Mucosa of descending colon (tissue), 3 donors: Measurements from ENCODE around the gene SYTL3. TPM values are rescaled to one million over a fixed set of nuclear protein-coding genes. Genes with fewer than 3 reads are reported as not detected.
A peak's percentile ranks its signal among the peaks of the same experiment; 100 is the strongest.

Source experiments
- ATAC-seq: fragments of 200-7000 bp; cut with Tn5 transposase; one replicate; pipeline ENCODE4 v1.9.1; 2020; ENCODE audit warnings: mild to moderate bottlenecking, moderate library complexity
- DNase-seq, 3 donors: peaks; one replicate each; pipeline ENCODE4 v3.0.0-alpha.2; 2020
- H3K36me3 ChIP-seq: fragments of 200-600 bp; one replicate; pipeline ENCODE4 v1.8.0; 2021; ENCODE audit warnings: low read depth, mild to moderate bottlenecking
- H3K4me1 ChIP-seq: fragments of 200-600 bp; one replicate; pipeline ENCODE4 v1.8.0; 2021; ENCODE audit warnings: low read depth, mild to moderate bottlenecking
- H3K4me3 ChIP-seq: fragments of 200-600 bp; one replicate; pipeline ENCODE4 v1.8.0; 2021; ENCODE audit warnings: mild to moderate bottlenecking
- H3K9me3 ChIP-seq: fragments of 200-600 bp; one replicate; pipeline ENCODE4 v1.8.0; 2021; ENCODE audit warnings: mild to moderate bottlenecking
- CTCF ChIP-seq: fragments of 200-600 bp; IDR thresholded peaks from one replicate; pipeline ENCODE4 v1.8.0; 2022; ENCODE audit warnings: antibody characterized with exemption, mild to moderate bottlenecking
- intact Hi-C, 2 donors: fragments of 100-400 bp; cut with DNase I in 1 of 2; cut with micrococcal nuclease in 1 of 2; formaldehyde crosslinking; loops; one replicate each; pipeline versions ENCODE4 v1.11.0 to v1.11.1; 2022; cut with DNase I, micrococcal nuclease
- total RNA-seq, 3 donors: library from RNA; stranded (reverse); fragmentation: NEBNext Ultra II Directional in 2 of 3; extraction: Animal tissue kit (Norgen Biotek cat#: 25700) in 2 of 3; gene quantifications; one replicate each; pipeline versions ENCODE4 v1.2.1 to v1.2.4, GENCODE V29; 2021 to 2023
- donor health status: DM: no; HTN: no; CAD: no; lungs with moderate emphysema.
- donor health status: DM: no; HTN: no; CAD: no.
- donor health status: DM: no; HTN: yes; CAD: no.

The SYTL3 gene
- total RNA-seq, 3 donors from 2014 or later, result 2.8 to 4.7 (median 4.4) TPM

- DNase-seq (peak; percentile 91 to 96 (median 91)), ATAC-seq (peak; percentile 94)
- H3K4me3 ChIP-seq, result no peak overlapping the region
- intact Hi-C loops, result loop anchor here (5.0 to 10.0 kb wide), 3 partner anchors 268 to 431 kb away; no protein-coding TSS in a partner anchor
- H3K9me3 ChIP-seq, result no peaks in the 10 kb centered on the region
- H3K4me1 ChIP-seq, result peaks cover 5% of the 10 kb centered on the region
- H3K36me3 ChIP-seq, result no peaks in the 10 kb centered on the region
- peak; percentile 98 for TF ChIP-seq CTCF
Measured at GRCh38 chr6:158703837-158704822, 54.3 kb downstream of the SYTL3 start.

GRCh38 chr6:158705386-158706126 lies 55.7 kb downstream of the SYTL3 start:
- no peak for ATAC-seq
- DNase-seq, result no peak
- intact Hi-C loops, result loop anchor here in 1 of 2 donors (10.0 kb wide), 2 partner anchors 269 to 429 kb away; no protein-coding TSS in a partner anchor
- no peaks in the 10 kb centered on the region for H3K9me3 ChIP-seq
- TF ChIP-seq CTCF, result no peak
- no peaks in the 10 kb centered on the region for H3K36me3 ChIP-seq
- H3K4me3 ChIP-seq, result no peak overlapping the region
- H3K4me1 ChIP-seq, result peaks cover 5% of the 10 kb centered on the region

- Histone ChIP-seq H3K36me3 (no peaks in the 10 kb centered on the region), H3K4me1 (peaks cover 5% of the 10 kb centered on the region), H3K4me3 (no peak overlapping the region), H3K9me3 (no peaks in the 10 kb centered on the region)
- ATAC-seq, result peak; percentile 31
- DNase-seq, result peak in 1 of 3 donors; percentile 58
- intact Hi-C loops, result loop anchor here in 1 of 2 donors (10.0 kb wide), 2 partner anchors 268 to 428 kb away; no protein-coding TSS in a partner anchor
- TF ChIP-seq CTCF, result no peak
Measured at GRCh38 chr6:158706369-158706982, 56.6 kb downstream of the SYTL3 start.

GRCh38 chr6:158707120-158707820 lies 57.4 kb downstream of the SYTL3 start:
- TF ChIP-seq CTCF, result no peak
- Histone ChIP-seq H3K9me3 (no peaks in the 10 kb centered on the region), H3K36me3 (no peaks in the 10 kb centered on the region), H3K4me1 (peaks cover 5% of the 10 kb centered on the region), H3K4me3 (no peak overlapping the region)
- DNase-seq (peak in 1 of 3 donors; percentile 28), ATAC-seq (peak; percentile 30)
- intact Hi-C loops, result loop anchor here in 1 of 2 donors (10.0 kb wide), 2 partner anchors 268 to 428 kb away; no protein-coding TSS in a partner anchor
